NCI-H69 (cell line): ENCODE results near the gene CYP2D6.
"Not testable (repeated sequence)": the region's sequence is repeated elsewhere in the genome, so short reads cannot be mapped to it uniquely, and the experiment has no call there.

ENCODE experiments used
- DNase-seq: peaks from one replicate; lab custom pipeline; 2025; lab: John Stamatoyannopoulos, UW

The CYP2D6 gene

DNA sequence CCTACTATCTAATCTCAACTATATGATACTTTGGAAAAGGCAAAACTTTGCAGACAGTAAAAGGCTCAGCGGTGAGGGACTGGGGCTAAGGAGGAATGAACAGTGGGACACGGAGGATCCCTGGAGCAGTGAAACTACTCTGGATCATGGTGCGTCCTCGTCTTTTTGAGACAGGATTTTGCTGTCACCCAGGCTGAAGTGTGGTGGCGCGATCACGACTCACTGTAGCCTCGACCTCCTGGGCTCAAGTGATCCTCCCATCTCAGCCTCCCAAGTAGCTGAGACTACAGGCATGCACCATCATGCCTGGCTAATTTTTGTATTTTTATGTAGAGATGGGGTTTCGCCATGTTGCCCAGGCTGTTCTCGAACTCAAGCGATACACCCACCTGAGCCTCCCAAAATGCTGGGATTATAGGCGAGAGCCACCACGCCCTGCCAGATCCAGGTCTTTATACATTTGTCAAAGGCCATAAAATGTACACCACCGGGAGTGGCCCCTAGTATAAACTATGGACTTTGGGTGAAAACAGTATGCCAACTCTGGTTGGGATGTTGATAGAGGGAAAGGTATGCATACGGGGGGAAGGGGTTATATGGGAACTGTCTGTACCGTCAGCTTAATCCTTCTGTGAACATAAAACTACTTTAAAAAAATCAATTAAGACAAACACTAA lies 28.0 kb upstream of the CYP2D6 start:
- no peak for DNase-seq

- DNase-seq: no peak
Observed at GRCh38 chr22:42156598-42156997, 26.0 kb upstream of the CYP2D6 start.

- DNase-seq: no peak
Observed at GRCh38 chr22:42156121-42156520, 25.5 kb upstream of the CYP2D6 start.

DNA sequence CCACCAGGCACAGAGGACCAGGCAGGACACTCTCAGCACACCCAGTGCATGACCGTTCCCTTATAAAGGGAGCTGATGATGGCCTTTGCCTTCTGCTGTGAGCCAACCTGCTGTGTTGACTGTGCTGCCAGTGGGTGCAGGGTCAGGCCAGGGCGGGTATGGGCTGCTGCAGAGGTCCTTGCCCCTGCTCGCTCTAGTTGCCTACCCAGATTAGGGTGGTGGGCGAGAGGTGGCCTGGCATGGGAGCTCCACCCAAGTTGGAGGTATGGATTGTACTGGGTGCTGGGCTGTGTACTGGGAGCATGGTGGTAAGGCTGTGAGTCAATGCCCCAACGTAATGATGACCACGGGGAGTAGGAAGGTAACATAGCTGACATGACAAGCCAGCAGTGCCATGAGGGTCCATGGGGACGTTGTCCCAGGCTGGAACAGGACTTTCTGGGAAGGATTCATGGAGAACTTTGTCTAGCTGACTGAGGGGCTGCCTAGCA lies 24.5 kb upstream of the CYP2D6 start:
- DNase-seq: no peak

GRCh38 chr22:42154293-42155052 lies 23.9 kb upstream of the CYP2D6 start:
- DNase-seq: no peak

- DNase-seq: no peak
Observed at GRCh38 chr22:42152661-42153270, 22.2 kb upstream of the CYP2D6 start.

DNA sequence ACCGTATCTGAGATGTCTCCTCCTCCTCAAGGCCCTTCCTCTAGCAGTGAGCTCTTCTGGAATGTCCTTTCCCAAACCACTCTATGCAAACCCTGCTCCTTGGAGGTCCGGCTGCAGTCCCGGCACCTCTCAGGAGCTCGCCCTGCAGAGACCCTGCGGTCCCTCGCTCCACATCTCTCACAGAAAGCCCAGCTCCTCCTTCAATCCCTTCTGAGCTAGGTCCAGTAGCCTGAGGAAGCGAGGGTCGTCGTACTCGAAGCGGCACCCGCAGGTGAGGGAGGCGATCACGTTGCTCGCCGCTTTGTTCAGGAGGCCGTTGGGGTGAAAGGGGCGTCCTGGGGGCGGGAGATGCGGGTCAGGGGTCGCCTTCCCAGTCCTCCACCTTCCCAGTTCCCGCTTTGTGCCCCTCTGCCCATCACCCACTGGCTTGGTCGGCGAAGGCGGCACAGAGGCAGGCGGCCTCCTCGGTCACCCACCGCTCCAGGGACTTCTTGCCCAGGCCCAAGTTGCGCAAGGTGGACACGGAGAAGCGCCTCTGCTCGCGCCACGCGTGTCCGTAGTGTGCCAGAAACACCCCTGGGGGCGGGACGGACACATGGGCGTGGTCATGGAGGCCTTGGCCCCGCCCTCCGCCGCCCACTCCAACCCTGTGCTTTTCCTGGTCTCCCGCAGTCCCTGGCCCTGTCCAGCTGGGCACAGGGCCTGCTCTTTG lies 21.5 kb upstream of the CYP2D6 start:
- no peak for DNase-seq

GRCh38 chr22:42150727-42151590 lies 20.3 kb upstream of the CYP2D6 start:
- no peak for DNase-seq

GRCh38 chr22:42149798-42150197 lies 19.2 kb upstream of the CYP2D6 start:
- not testable (repeated sequence) for DNase-seq

- no peak for DNase-seq
Observed at GRCh38 chr22:42145175-42145574, 14.6 kb upstream of the CYP2D6 start.

DNA sequence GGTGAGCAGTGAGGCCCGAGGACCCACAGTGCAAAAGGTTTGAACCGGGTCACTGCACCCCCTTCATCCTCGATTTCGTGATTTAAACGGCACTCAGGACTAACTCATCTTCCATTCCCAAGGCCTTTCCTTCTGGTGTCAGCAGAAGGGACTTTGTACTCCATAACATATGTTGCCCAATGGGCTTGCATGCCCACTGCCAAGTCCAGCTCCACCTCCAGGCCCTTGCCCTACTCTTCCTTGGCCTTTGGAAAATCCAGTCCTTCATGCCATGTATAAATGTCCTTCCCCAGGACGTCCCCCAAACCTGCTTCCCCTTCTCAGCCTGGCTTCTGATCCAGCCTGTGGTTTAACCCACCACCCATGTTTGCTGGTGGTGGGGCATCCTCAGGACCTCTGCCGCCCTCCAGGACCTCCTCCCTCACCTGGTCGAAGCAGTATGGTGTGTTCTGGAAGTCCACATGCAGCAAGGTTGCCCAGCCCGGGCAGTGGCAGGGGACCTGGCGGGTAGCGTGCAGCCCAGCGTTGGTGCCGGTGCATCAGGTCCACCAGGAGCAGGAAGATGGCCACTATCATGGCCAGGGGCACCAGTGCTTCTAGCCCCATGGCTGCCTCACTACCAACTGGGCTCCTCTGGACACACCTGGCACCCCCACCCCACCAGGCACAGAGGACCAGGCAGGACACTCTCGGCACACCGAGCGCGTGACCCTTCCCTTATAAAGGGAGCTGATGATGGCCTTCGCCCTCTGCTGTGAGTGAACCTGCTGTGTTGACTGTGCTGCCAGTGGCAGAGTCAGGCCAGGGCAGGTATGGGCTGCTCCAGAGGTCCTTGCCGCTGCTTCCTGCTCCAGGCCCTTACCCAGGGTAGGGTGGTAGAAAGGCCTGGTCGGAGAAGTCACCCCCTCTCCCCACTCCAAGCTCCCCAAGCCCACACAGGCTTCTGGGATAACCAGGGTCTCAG lies 13.5 kb upstream of the CYP2D6 start:
- DNase-seq: not testable (repeated sequence)

- DNase-seq: no peak
Observed at GRCh38 chr22:42142771-42143461, 12.3 kb upstream of the CYP2D6 start.

DNA sequence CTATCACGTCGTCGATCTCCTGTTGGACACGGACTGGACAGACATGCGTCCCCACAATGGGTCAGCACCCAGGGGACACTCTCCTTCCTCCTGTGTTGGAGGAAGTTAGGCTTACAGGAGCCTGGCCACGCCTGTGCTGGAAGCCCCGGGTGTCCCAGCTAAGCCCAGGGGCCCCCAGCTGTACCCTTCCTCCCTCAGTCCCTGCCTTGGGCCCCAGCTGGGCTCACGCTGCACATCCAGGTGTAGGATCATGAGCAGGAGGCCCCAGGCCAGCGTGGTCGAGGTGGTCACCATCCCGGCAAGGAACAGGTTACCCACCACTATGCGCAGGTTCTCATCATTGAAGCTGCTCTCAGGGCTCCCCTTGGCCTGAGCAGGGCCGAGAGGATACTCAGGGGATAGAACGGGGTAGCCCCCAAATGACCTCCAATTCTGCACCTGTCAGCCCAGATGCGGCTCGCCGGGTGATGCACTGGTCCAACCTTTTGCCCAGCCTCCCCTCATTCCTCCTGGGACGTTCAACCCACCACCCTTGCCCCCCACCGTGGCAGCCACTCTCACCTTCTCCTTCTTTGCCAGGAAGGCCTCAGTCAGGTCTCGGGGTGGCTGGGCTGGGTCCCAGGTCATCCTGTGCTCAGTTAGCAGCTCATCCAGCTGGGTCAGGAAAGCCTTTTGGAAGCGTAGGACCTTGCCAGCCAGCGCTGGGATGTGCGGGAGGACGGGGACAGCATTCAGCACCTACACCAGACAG lies 10.9 kb upstream of the CYP2D6 start:
- not testable (repeated sequence) for DNase-seq

GRCh38 chr22:42140153-42140552 lies 9.5 kb upstream of the CYP2D6 start:
- not testable (repeated sequence) for DNase-seq

DNA sequence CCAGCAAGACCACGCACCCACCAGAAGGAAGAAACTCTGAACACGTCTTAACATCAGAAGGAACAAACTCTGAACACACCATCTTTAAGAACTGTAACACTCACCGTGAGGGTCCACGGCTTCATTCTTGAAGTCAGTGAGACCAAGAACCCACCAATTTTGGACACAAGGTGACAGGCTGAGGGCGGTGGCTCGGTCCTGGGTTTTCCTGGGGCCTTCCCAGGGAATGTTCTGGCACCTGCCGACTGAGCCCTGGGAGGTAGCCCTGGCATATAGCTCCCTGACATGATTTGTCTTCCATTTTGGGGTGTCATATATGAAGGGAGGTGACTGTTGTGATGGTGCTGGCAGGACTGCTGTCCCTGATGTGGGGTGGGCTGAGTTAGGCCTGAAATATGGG lies 8.9 kb upstream of the CYP2D6 start:
- not testable (repeated sequence) for DNase-seq

DNA sequence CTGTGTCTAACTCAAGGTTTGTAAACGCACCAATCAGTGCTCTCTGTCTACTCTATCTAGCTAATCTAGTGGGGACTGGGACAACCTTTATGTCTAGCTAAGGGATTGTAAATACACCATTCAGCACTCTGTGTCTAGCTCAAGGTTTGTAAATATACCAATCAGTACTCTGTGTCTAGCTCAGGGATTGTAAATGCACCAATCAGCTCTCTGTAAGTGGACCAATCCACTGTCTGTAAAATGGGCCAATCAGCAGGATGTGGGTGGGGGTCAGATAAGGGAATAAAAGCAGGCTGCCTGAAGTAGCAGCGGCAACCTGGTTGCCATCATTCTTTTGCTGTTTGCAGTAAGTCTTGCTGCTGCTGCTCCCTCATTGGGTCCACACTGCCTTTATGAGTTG lies 8.4 kb upstream of the CYP2D6 start:
- no peak for DNase-seq

GRCh38 chr22:42138122-42138770 lies 7.6 kb upstream of the CYP2D6 start:
- no peak for DNase-seq

DNA sequence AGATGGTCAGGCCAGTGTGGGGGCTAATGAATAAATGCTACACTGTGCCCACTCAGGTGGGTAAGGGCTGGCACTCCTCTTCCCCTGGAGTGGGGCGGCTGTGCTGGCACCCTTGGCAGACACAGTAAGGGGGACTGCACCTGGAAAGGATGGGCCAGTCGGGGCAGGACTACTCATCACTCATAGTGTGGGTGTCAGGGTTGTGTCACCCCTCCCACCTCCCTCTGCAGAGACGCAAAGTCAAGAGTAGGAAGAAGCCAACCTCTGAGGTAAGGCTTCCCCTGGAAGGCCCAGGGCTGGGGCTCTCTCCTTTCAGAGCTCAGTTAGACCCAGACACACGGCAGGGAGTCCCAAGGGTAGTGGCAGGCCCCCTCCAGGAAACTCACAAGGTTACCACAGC lies 5.1 kb upstream of the CYP2D6 start:
- not testable (repeated sequence) for DNase-seq
